Measurements from ENCODE around the gene FAM217A.

- no peak for TF ChIP-seq POLR2A (IDR thresholded peaks at IDR 0.05)
- TF ChIP-seq, protein P1, sequence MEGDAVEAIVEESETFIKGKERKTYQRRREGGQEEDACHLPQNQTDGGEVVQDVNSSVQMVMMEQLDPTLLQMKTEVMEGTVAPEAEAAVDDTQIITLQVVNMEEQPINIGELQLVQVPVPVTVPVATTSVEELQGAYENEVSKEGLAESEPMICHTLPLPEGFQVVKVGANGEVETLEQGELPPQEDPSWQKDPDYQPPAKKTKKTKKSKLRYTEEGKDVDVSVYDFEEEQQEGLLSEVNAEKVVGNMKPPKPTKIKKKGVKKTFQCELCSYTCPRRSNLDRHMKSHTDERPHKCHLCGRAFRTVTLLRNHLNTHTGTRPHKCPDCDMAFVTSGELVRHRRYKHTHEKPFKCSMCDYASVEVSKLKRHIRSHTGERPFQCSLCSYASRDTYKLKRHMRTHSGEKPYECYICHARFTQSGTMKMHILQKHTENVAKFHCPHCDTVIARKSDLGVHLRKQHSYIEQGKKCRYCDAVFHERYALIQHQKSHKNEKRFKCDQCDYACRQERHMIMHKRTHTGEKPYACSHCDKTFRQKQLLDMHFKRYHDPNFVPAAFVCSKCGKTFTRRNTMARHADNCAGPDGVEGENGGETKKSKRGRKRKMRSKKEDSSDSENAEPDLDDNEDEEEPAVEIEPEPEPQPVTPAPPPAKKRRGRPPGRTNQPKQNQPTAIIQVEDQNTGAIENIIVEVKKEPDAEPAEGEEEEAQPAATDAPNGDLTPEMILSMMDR (IDR thresholded peaks at IDR 0.05 in 8 of 11, conservative IDR thresholded peaks at IDR 0.05 in 3 of 11), result no peak
- TF ChIP-seq POLR2AphosphoS5 (IDR thresholded peaks at IDR 0.05), result no peak
Observed at GRCh38 chr6:4049246-4049645, 29.7 kb downstream of the FAM217A start.

Measured in spleen (tissue), 7 donors.